GM21723 (cell line): ENCODE measurements around the gene MRPS6.

Experiments
- ATAC-seq: cut with Tn5 transposase; IDR thresholded peaks from one replicate; pipeline ENCODE4 v1.9.1; 2021; ENCODE audit warnings: mild to moderate bottlenecking, moderate library complexity; ENCODE audit not compliant: unreplicated experiment

The MRPS6 gene

GRCh38 chr21:34177919-34178567, 104.7 kb downstream of the MRPS6 start:
- no peak for ATAC-seq

DNA sequence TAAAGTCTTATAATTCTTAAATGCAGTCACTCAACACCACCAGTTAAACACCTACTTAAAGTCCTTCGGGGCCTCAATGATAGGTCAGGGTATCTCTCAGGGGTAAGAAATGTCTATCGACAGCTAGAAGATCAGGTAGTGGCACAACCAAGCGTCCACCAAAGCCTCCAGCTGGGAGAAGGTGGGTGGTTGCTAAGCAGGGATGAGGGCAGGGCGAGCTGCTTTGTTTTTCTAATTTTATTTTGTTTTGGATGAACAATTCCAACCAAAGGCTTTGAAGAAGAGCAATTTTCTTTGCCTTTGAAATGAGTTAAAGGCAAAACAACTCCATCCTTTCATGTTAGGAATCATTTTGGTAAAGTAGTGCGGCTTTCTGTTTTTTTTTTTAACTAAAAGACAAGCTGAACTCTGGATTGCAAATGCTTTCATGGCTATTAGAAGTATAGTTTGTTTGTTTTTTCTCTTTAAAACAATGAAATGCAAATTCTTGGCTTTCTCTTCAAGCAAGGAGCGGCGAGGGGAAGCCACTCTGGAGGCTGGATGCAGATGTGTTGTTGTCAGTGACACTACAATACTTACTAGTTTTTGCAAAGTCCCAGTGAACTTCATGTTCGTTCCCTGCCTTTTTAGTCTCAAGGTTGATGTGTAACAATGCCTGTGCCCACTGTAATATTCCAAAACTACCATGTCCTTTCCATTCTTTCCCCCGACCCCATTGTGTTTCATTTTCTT, 106.0 kb downstream of the MRPS6 start:
- ATAC-seq, result no peak

DNA sequence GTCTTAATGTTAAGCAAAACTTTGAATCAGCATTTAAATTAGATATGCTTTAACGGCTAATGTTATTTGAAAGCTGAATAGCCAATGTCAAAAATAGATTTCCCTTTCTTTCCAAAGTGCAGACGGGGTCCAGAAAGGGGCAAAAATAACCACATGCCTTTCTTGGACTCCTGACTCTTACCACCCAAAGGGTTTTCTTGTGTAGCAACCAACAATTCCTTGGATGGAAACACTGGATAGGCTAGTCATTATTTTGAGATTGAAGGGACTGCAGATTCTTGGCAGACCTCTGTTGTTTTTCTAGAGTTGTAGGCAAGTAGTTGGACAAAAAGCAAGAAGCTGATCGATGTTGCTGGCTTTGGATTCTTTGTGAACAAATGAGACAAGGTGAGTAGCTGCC, 107.0 kb downstream of the MRPS6 start:
- ATAC-seq, result no peak

GRCh38 chr21:34180826-34181359, 107.5 kb downstream of the MRPS6 start:
- no peak for ATAC-seq

DNA sequence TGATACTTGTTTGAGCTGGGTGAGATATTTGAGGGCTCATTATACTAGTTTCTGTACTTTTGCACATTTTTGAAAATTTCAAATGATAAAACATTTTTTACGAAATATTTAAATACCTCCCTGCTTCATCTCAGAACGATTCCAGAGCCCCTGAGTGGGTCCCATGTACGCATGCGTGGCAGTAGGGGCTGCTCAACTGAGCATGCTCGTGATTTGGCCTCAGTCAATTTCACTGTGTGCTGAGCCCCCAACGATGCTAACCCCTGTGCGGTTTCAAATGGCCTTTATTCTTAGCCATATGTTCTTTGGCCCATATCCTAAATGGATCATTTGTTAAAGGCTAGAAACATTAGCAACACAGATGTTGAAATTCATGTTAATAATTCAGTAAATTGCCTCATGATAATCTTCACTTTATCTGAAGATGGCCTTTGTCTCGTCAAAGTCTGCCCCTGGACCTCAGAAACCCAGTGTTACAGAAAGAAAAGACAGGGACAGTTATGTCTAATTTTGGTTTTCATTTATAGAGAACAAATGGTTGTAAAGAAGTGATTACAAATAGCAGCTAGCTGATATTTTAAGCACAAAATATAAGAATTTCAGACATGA, 108.2 kb downstream of the MRPS6 start:
- no peak for ATAC-seq

- no peak for ATAC-seq
Observed at GRCh38 chr21:34182436-34182835, 109.1 kb downstream of the MRPS6 start.

- ATAC-seq, result no peak
Observed at GRCh38 chr21:34183331-34183928, 110.1 kb downstream of the MRPS6 start.

GRCh38 chr21:34184232-34184631, 110.9 kb downstream of the MRPS6 start:
- ATAC-seq, result no peak

GRCh38 chr21:34185026-34185750, 111.8 kb downstream of the MRPS6 start:
- no peak for ATAC-seq

- ATAC-seq, result no peak
Observed at GRCh38 chr21:34186109-34186719, 112.8 kb downstream of the MRPS6 start.

DNA sequence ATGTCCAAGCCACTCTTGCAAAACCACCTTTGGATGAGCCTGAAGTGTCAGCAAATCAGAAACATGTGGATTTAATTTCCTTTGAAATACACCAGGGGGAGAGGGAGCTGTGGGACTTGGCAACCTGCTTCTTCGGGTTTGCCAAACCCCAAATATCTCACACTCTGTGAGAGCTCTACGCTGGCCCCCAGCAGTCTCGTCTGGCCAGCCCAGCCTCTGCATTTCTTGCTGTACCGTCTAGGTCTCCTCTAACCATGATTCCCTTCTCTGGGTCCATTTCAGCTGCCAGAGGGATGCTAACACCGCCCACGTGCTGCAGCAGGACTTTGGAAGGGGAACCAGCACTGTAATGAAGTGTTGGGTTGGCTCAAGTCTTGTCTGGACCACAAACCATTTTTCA, 114.6 kb downstream of the MRPS6 start:
- no peak for ATAC-seq

DNA sequence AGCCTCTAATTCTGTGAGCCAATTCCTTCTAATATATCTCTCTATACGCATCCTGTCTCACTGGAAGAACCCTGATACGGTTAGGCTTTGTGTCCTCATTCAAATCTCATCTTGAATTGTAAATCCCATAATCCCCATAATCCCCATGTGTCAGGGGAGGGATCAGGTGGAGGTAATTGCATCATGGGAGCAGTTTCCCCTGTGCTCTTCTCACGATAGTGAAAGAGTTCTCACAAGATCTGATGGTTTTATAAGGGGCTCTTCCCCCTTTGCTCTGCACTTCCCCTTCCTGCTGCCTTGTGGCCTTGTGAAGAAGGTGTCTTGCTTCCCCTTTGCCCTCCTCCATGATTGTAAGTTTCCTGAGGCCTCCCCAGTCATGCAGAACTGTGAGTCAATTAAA, 116.1 kb downstream of the MRPS6 start:
- no peak for ATAC-seq

DNA sequence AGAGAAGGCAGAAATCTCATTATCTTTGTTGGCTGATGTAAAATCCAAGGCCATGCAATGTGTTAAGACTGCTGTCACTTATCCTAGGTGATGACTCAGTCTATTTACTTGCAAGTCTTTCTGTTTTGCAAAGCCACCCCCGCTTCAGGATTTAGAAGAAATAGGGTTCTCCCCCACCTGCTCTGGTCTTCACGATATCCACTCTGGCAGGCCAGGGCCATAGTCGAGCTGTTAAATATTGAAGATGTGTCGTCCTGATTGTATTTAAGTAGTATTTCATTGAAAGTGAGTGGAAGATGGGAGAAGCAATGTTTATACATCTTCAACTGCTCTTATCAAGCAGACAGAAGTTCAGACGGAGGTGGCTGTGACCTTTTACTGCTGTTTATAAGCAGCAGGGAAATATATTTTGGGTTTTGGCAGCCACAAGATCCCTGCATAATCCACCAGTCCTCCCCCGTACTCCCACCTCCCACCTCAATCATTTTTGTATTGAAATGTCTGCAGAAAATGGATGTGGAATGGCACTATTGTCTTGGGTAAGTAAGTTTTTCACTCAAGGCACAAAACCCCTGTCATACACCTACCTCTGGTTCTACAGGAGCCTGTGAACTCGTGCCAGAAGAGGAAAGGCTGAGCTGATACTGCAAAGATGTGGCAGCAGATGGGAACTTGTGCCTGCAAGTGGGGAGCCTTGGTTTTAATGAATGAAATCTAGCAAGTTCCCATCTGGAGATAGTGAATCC, 117.4 kb downstream of the MRPS6 start:
- no peak for ATAC-seq

DNA sequence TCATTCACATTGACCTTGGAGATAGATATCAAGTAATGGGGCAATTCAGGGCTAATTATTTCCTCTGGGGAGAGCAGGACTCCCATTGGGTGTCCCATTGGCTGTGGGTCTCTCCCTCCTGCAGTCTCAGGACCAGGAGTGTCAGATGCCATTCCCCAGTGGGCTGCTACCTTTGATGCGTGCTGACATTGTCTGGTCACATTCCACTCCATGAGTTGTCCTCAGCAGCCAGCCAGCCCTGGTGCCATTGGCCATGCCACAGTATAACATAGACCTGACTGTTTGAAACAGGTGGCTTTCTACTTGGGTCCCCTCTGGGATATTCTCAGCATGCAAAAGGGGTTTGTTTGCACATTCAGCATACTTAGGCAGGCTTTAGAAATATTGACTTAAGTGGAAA, 118.5 kb downstream of the MRPS6 start:
- ATAC-seq, result no peak
